Panc1 (cell line): Measurements from ENCODE around the gene RACK1.
"Not testable (repeated sequence)": the region's sequence is repeated elsewhere in the genome, so short reads cannot be mapped to it uniquely, and the experiment has no call there.

Experiments
- POLR2AphosphoS5 ChIP-seq: IDR thresholded peaks from 2 replicates; pipeline ENCODE4 v1.6.1; 2012; ENCODE audit warnings: mild to moderate bottlenecking, low read depth, low read length, moderate library complexity
- REST ChIP-seq, 2 experiments: IDR thresholded peaks; 2 replicates each; pipeline ENCODE4 v1.6.1; 2011 to 2012; ENCODE audit warnings: low read depth in 2 of 2, control low read depth in 1 of 2, low read length in 1 of 2, mild to moderate bottlenecking in 1 of 2, moderate library complexity in 1 of 2; ENCODE audit not compliant: insufficient read depth in 1 of 2
- SIN3A ChIP-seq: IDR thresholded peaks from 2 replicates; pipeline ENCODE4 v1.6.1; 2012; ENCODE audit warnings: low read depth, mild to moderate bottlenecking, low read length, moderate library complexity, borderline replicate concordance; ENCODE audit not compliant: insufficient read depth
- TF ChIP-seq, protein P1 (sequence below): fragments of 450-650 bp; IDR thresholded peaks from 2 replicates; pipeline ENCODE4 v1.5.1; 2017; ENCODE audit warnings: mild to moderate bottlenecking

DNA sequence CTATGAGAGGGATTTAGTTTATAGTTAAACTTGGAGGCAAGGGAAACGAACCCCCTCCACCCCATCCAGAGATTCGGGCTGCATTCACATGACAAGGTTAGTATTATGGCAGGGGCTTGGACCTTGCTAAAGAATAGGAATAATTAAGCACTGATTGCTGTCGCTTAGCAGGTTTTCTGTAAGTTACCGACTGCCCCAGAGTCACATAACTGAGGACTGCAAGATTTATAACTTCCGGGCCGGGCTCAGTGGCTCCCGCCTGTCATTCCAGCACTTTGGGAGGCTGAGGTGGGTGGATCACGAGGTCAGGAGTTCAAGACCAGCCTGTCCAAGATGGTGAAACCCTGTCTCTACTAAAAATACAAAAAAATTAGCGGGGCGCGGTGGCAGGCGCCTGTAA lies 24.2 kb upstream of the RACK1 start:
- TF ChIP-seq, protein P1, sequence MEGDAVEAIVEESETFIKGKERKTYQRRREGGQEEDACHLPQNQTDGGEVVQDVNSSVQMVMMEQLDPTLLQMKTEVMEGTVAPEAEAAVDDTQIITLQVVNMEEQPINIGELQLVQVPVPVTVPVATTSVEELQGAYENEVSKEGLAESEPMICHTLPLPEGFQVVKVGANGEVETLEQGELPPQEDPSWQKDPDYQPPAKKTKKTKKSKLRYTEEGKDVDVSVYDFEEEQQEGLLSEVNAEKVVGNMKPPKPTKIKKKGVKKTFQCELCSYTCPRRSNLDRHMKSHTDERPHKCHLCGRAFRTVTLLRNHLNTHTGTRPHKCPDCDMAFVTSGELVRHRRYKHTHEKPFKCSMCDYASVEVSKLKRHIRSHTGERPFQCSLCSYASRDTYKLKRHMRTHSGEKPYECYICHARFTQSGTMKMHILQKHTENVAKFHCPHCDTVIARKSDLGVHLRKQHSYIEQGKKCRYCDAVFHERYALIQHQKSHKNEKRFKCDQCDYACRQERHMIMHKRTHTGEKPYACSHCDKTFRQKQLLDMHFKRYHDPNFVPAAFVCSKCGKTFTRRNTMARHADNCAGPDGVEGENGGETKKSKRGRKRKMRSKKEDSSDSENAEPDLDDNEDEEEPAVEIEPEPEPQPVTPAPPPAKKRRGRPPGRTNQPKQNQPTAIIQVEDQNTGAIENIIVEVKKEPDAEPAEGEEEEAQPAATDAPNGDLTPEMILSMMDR: not testable (repeated sequence)
- TF ChIP-seq REST (IDR thresholded peaks at IDR 0.05; ENCODE audit: insufficient read depth in 1 of 2, low read depth in 2 of 2, low read length in 1 of 2); SIN3A; POLR2AphosphoS5: not testable (repeated sequence)
